Uterus (tissue), 4 donors: ENCODE results near the gene MS4A10. TPM values are rescaled to one million over a fixed set of nuclear protein-coding genes. Genes with fewer than 3 reads are reported as not detected.

Experiments used
- DNase-seq, 2 donors: peaks; one replicate each; pipeline ENCODE4 v3.0.0-alpha.2; 2019 to 2020
- H3K27ac ChIP-seq, 2 donors: fragments of 200-600 bp; sonication (generic); 1 replicate in 1 of 2; 2 replicates in 1 of 2; pipeline ENCODE4 v1.5.1; 2016 to 2018
- H3K27me3 ChIP-seq, 2 donors: fragments of 200-600 bp; sonication (generic); one replicate each; pipeline ENCODE4 v1.5.1; 2018 to 2019; ENCODE audit warnings: control low read depth in 1 of 2
- H3K36me3 ChIP-seq, 2 donors: fragments of 200-600 bp; sonication (generic); one replicate each; pipeline ENCODE4 v1.5.1; 2019; ENCODE audit warnings: control low read depth in 1 of 2
- H3K4me1 ChIP-seq, 2 donors: fragments of 200-600 bp; sonication (generic); one replicate each; pipeline ENCODE4 v1.5.1; 2018 to 2019; ENCODE audit warnings: control low read depth in 1 of 2
- H3K4me3 ChIP-seq, 2 donors: fragments of 200-600 bp; sonication (generic); 1 replicate in 1 of 2; 2 replicates in 1 of 2; pipeline ENCODE4 v1.5.1; 2018 to 2019; ENCODE audit warnings: mild to moderate bottlenecking in 1 of 2
- H3K9me3 ChIP-seq, 2 donors: fragments of 200-600 bp; sonication (generic); one replicate each; pipeline ENCODE4 v1.5.1; 2019; ENCODE audit warnings: control low read depth in 1 of 2
- POLR2A ChIP-seq, 2 donors: fragments of 450-650 bp; IDR thresholded peaks; one replicate each; pipeline ENCODE4 v1.6.1; 2016; ENCODE audit warnings: antibody characterized with exemption in 2 of 2, mild to moderate bottlenecking in 1 of 2, moderate library complexity in 1 of 2
- intact Hi-C: fragments of 100-400 bp; cut with DNase I; formaldehyde crosslinking; loops from one replicate; pipeline ENCODE4 v1.15.1; 2023; ENCODE audit warnings: low total_unique reads
- total RNA-seq, 4 donors: library from RNA; depleted of rRNA in 3 of 4; stranded (reverse); fragments of >200 nt in 3 of 4; gene quantifications; one replicate each; pipeline versions ENCODE4 v1.1.0 to v1.2.4, GENCODE V29; 2014 to 2023
- TF ChIP-seq, protein P1 (sequence below), 4 experiments: fragments of 200-600 bp in 2 of 4; fragments of 450-650 bp in 2 of 4; sonication (generic) in 2 of 4; IDR thresholded peaks; one replicate each; pipeline ENCODE4 v1.5.1; 2016 to 2019; ENCODE audit warnings: antibody characterized with exemption in 4 of 4, mild to moderate bottlenecking in 2 of 4, moderate library complexity in 1 of 4
- donor health status: DM: yes; HTN: yes; CAD: no.

The MS4A10 gene
- total RNA-seq, 4 donors from 2014 or later = not detected

DNA sequence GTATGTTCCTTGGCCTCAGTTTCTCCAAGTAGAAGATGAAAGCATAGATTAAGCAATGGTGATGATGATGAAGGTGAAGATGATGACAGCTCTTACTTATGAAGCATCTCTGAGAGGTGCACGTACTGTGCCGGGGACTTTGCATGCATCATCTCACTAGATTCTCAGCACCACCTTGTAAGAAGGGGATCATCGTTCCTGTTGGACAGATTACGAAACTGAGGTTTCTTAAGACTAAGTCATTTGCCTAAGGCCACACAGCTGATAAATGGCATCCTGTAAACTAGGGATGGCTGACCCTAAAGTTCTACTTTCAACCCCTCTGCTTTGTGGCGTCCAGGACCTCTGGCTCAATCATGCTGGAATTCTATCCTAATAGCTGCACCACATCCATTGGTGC, 19.8 kb upstream of the MS4A10 start:
- Histone ChIP-seq H3K27ac (no peak overlapping the region), H3K9me3 (no peaks in the 10 kb centered on the region), H3K4me3 (no peak overlapping the region), H3K27me3 (no peaks in the 10 kb centered on the region), H3K36me3 (no peaks in the 10 kb centered on the region), H3K4me1 (no peaks in the 10 kb centered on the region)
- intact Hi-C loops = no loop called here
- TF ChIP-seq, protein P1, sequence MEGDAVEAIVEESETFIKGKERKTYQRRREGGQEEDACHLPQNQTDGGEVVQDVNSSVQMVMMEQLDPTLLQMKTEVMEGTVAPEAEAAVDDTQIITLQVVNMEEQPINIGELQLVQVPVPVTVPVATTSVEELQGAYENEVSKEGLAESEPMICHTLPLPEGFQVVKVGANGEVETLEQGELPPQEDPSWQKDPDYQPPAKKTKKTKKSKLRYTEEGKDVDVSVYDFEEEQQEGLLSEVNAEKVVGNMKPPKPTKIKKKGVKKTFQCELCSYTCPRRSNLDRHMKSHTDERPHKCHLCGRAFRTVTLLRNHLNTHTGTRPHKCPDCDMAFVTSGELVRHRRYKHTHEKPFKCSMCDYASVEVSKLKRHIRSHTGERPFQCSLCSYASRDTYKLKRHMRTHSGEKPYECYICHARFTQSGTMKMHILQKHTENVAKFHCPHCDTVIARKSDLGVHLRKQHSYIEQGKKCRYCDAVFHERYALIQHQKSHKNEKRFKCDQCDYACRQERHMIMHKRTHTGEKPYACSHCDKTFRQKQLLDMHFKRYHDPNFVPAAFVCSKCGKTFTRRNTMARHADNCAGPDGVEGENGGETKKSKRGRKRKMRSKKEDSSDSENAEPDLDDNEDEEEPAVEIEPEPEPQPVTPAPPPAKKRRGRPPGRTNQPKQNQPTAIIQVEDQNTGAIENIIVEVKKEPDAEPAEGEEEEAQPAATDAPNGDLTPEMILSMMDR (IDR thresholded peaks at IDR 0.05) = no peak
- TF ChIP-seq POLR2A (IDR thresholded peaks at IDR 0.05) = no peak
- DNase-seq = no peak

DNA sequence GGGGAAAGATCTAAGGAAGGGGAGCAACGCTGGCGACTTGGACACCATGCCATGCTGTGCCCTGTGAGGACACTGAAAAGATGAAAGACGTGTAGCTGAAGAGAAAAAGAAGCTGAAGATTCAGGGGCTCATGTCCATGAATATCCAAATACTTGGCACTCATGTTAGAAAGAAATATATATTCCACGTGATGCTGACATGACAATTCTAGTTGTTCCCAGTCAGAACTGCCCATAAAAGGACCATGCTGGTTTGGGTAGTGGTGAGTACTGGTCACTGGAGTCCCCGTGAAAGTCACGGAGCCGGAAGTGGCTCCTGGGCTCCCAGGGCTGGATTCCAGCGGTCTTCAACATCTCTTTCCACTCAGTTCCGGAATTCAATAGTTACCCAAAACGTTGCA, 18.6 kb upstream of the MS4A10 start:
- Histone ChIP-seq H3K27ac (no peak overlapping the region), H3K4me3 (no peak overlapping the region), H3K36me3 (no peaks in the 10 kb centered on the region), H3K9me3 (no peaks in the 10 kb centered on the region), H3K4me1 (no peaks in the 10 kb centered on the region), H3K27me3 (no peaks in the 10 kb centered on the region)
- intact Hi-C loops = no loop called here
- TF ChIP-seq, protein P1 (IDR thresholded peaks at IDR 0.05) = no peak
- DNase-seq = no peak

DNA sequence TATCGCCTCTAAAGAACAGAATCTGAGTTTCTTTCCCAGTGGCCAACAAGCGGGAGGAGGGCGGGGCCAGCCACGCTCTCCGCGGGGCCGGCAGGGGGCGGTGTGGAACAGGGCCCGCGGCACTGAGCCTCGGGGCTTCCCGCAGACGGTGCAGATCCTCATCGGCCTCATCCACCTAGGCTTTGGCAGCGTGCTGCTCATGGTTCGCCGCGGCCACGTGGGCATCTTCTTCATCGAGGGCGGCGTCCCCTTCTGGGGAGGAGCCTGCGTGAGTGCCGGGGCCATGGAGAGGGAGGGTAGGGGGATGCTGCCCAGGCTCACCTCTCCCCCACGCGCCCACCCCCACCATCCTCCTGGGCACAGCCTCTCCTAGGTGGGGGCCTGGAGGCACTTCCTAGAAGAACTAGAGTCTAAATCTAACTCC, 17.7 kb upstream of the MS4A10 start:
- H3K4me1 ChIP-seq = no peaks in the 10 kb centered on the region
- no peak for DNase-seq
- TF ChIP-seq POLR2A (IDR thresholded peaks at IDR 0.05) = no peak
- TF ChIP-seq, protein P1 (IDR thresholded peaks at IDR 0.05) = no peak
- H3K4me3 ChIP-seq = no peak overlapping the region
- no peaks in the 10 kb centered on the region for H3K9me3 ChIP-seq
- no peak overlapping the region for H3K27ac ChIP-seq
- no peaks in the 10 kb centered on the region for H3K27me3 ChIP-seq
- intact Hi-C loops = no loop called here
- H3K36me3 ChIP-seq = no peaks in the 10 kb centered on the region

DNA sequence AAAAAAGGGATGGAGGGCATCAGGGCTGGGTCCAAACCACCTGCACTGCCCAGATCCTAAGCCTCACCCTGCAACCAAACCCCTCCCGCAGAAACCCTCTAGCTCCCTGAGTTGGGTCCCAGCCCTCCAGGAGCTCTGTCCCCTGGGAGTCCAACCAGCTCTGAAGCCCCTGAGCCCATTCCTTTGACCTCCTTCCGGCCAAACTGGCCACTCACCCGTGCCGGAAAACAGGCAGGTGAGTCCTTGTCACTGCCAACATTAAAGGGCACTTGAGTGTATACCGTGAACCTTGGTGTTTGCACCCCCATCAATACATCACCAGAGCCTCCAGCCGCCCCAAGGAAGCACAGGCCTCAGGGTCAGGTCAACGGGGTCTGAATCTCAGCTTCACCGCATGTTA, 16.9 kb upstream of the MS4A10 start:
- Histone ChIP-seq H3K4me3 (no peak overlapping the region), H3K27me3 (no peaks in the 10 kb centered on the region), H3K4me1 (no peaks in the 10 kb centered on the region), H3K36me3 (no peaks in the 10 kb centered on the region), H3K27ac (no peak overlapping the region), H3K9me3 (no peaks in the 10 kb centered on the region)
- intact Hi-C loops = no loop called here
- DNase-seq = no peak
- no peak for TF ChIP-seq POLR2A (IDR thresholded peaks at IDR 0.05)
- TF ChIP-seq, protein P1 (IDR thresholded peaks at IDR 0.05) = no peak

DNA sequence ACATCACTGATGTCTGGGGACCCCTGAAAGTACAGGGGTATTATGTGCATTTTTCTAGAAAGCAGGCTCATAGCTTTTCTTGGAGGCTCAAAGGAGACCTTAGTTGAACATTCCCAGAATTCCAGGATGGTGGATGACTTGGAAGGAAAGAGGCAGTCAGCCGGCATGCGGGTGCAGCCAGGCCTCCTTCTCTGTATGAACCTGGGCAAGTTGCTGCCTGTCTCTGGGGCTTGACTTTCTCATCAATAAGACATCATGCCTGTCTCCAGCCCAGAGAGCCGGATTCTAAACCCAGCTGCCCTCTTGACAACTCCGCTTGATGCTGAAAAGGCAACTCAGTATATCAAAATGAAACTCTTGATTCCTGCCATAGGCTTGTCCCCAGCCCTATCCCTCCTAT, 15.9 kb upstream of the MS4A10 start:
- Histone ChIP-seq H3K9me3 (no peaks in the 10 kb centered on the region), H3K4me1 (no peaks in the 10 kb centered on the region)
- intact Hi-C loops = no loop called here

More for the DNA sequence above, 15.9 kb upstream of the MS4A10 start:
- Histone ChIP-seq H3K4me3 (no peak overlapping the region), H3K27me3 (no peaks in the 10 kb centered on the region), H3K27ac (no peak overlapping the region), H3K36me3 (no peaks in the 10 kb centered on the region)
- TF ChIP-seq, protein P1 (IDR thresholded peaks at IDR 0.05) = no peak
- TF ChIP-seq POLR2A (IDR thresholded peaks at IDR 0.05) = no peak
- DNase-seq = no peak
